WTC11 (cell line): ENCODE results near the gene WSCD2.

Experiments used
- ESRRA ChIP-seq: sonication (generic); formaldehyde crosslinking; IDR thresholded peaks from 2 replicates; pipeline ENCODE4 v1.8.1; 2022; ENCODE audit warnings: mild to moderate bottlenecking, missing genetic modification reagents, borderline replicate concordance
- TCF7 ChIP-seq: sonication (generic); formaldehyde crosslinking; IDR thresholded peaks from 2 replicates; pipeline ENCODE4 v1.8.0; 2022; ENCODE audit warnings: mild to moderate bottlenecking, low read depth, missing genetic modification reagents, moderate library complexity
- TF ChIP-seq, protein P1 (sequence below): sonication (generic); formaldehyde crosslinking; IDR thresholded peaks from 2 replicates; pipeline ENCODE4 v1.8.0; 2022; ENCODE audit warnings: missing genetic modification reagents
- TF ChIP-seq, protein P2 (sequence below): fragments of 200-600 bp; IDR thresholded peaks from 2 replicates; pipeline ENCODE4 v1.8.0; 2022; ENCODE audit warnings: antibody characterized with exemption
- TF ChIP-seq, protein P3 (sequence below): fragments of 250-450 bp; sonication (Bioruptor Pico); IDR thresholded peaks from 2 replicates; pipeline ENCODE4 v2.1.2; 2022; ENCODE audit warnings: mild to moderate bottlenecking, moderate library complexity

DNA sequence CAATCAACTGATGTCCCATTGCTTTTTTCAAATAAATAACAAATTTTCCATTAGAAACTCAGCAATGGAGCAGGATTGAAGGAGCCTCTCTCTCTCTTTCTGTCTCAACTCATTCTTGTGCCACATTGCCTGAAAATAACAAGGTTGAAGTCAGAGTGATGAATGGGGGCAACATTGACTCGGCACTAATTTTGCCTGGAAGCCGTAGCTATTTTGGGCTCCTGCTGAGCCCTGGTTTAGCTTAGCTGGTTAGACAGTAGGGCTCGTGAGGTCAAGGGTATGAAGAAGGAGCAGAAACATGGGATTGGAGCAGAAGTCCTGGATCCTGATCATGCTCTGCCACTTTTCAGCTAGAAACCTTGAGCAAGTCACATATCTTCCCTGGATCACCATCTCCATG, 38.9 kb downstream of the WSCD2 start:
- TF ChIP-seq, protein P1, sequence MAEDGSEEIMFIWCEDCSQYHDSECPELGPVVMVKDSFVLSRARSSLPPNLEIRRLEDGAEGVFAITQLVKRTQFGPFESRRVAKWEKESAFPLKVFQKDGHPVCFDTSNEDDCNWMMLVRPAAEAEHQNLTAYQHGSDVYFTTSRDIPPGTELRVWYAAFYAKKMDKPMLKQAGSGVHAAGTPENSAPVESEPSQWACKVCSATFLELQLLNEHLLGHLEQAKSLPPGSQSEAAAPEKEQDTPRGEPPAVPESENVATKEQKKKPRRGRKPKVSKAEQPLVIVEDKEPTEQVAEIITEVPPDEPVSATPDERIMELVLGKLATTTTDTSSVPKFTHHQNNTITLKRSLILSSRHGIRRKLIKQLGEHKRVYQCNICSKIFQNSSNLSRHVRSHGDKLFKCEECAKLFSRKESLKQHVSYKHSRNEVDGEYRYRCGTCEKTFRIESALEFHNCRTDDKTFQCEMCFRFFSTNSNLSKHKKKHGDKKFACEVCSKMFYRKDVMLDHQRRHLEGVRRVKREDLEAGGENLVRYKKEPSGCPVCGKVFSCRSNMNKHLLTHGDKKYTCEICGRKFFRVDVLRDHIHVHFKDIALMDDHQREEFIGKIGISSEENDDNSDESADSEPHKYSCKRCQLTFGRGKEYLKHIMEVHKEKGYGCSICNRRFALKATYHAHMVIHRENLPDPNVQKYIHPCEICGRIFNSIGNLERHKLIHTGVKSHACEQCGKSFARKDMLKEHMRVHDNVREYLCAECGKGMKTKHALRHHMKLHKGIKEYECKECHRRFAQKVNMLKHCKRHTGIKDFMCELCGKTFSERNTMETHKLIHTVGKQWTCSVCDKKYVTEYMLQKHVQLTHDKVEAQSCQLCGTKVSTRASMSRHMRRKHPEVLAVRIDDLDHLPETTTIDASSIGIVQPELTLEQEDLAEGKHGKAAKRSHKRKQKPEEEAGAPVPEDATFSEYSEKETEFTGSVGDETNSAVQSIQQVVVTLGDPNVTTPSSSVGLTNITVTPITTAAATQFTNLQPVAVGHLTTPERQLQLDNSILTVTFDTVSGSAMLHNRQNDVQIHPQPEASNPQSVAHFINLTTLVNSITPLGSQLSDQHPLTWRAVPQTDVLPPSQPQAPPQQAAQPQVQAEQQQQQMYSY (CRISPR knock-in tag): no peak
- TF ChIP-seq, protein P2, sequence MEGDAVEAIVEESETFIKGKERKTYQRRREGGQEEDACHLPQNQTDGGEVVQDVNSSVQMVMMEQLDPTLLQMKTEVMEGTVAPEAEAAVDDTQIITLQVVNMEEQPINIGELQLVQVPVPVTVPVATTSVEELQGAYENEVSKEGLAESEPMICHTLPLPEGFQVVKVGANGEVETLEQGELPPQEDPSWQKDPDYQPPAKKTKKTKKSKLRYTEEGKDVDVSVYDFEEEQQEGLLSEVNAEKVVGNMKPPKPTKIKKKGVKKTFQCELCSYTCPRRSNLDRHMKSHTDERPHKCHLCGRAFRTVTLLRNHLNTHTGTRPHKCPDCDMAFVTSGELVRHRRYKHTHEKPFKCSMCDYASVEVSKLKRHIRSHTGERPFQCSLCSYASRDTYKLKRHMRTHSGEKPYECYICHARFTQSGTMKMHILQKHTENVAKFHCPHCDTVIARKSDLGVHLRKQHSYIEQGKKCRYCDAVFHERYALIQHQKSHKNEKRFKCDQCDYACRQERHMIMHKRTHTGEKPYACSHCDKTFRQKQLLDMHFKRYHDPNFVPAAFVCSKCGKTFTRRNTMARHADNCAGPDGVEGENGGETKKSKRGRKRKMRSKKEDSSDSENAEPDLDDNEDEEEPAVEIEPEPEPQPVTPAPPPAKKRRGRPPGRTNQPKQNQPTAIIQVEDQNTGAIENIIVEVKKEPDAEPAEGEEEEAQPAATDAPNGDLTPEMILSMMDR: no peak
- TF ChIP-seq, protein P3, sequence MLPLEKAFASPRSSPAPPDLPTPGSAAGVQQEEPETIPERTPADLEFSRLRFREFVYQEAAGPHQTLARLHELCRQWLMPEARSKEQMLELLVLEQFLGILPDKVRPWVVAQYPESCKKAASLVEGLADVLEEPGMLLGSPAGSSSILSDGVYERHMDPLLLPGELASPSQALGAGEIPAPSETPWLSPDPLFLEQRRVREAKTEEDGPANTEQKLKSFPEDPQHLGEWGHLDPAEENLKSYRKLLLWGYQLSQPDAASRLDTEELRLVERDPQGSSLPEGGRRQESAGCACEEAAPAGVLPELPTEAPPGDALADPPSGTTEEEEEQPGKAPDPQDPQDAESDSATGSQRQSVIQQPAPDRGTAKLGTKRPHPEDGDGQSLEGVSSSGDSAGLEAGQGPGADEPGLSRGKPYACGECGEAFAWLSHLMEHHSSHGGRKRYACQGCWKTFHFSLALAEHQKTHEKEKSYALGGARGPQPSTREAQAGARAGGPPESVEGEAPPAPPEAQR (CRISPR knock-in tag): no peak
- no peak for TF ChIP-seq TCF7 (CRISPR knock-in tag)
- no peak for TF ChIP-seq ESRRA (CRISPR knock-in tag)
